Stimulated activated CD4-positive, alpha-beta T cell treated with anti-CD3 and anti-CD28 coated beads, Interleukin-15, amount 100 ng/mL, for 24 hours (primary cell): Measurements from ENCODE around the gene MLF2.
"Not testable (repeated sequence)": the region's sequence is repeated elsewhere in the genome, so short reads cannot be mapped to it uniquely, and the experiment has no call there.

Experiments used
- DNase-seq: peaks from one replicate; pipeline ENCODE4 v3.0.0-alpha.2; 2020

The MLF2 gene

DNA sequence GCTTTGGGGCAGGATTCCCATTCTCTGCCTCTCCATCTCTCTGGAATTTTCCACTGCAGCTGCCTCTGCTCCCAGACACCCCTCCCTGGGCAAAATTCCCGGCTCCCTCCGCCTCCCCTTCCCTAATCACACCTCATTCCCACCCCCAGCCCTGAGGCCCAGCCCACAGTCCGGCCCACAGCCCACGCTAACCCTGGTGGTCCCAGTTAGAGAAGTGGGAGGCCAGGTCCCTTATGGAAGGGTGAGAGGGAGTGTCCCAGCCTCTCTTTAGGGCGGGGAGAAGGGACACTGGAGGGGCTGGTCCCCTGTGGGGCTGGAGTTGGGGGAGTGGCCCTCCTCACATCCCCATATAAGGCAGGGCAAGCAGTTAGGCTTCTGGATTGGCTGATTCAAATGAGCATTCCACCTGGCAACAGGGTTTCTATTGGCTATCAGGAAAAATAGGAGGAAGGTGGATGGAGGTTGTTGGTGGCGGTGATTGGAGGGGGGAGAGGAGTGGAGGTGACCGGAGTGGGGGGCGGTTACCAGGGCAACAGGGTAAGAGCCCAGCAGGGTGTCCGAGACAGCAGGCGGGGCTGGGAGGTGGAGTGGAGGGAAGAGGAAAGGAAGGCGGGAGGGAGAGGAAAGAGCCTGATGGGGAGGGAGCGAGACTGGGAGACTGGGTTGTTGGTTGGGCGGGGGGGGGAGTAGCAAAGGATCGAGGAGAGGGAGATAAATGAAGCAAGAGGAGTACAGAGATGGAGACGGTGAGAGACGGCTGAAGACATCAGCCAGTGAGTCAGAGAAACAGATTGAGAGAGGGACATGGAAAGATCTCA lies 11.3 kb upstream of the MLF2 start:
- peak; percentile 59 for DNase-seq

DNA sequence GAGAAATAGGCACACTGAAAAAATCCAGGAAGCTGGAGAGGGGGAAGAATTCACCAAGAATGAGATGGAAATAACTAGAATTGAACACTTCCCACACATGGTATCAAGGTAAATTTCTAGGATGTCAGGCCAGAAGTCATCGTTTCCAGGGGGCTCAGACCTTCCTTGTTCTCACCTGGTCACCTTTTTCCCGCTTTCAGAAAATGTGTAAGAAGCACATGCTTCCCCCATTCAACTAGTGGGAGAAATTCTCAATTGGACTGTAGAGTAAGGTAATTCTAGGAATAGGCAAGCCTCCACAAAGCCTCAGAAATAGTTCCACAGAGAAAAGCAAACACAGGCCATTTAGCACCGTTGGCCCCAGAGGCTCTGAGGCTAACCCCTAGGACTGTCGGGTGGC lies 10.4 kb upstream of the MLF2 start:
- no peak for DNase-seq

DNA sequence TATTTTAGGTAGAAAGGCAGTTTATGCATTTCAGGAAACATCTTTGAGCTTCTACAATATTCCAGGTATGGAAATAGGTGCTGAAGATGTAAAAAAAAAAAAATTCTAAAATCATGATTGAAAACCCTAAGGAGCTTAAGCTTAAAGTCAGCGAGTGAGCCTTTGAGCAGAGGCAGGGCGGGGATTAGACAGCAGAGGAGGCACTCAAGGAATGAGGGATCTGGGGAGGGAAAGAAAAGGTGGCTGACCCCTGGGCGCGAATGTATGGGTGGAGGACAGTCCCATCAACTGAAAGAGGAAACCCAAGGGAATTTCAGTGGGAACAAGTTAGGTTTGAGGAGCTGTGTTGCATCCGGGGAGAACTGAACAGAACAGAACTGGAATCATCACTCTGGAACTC lies 6.8 kb upstream of the MLF2 start:
- DNase-seq: no peak

DNA sequence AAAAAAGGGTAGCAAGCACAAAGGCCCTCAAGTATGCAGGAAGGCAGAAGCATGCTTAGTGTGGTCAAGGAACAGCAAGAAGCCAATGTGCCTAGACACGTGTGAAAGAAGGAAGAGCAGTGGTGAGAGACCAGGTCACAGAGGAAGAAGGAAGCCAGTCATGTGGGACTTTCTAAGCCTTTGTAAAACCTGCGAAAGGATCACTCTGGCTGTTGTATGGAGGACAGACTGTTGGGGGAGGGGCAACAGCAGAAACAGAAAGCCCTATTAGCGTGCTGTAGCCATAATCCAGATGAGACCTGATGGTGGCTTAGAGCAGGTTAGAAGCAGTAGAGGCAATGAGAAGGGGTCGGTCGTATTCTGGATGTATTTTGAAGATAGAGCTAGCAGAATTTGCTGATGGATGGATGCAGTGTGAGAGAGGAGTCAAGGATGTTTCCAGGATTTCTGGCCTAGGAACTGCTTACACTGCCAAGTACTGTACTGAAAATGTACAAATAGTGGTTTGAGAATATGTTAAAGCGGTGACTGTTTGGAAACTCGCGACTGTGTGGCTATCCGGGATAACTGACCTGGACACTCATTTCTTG lies 5.7 kb upstream of the MLF2 start:
- no peak for DNase-seq

DNA sequence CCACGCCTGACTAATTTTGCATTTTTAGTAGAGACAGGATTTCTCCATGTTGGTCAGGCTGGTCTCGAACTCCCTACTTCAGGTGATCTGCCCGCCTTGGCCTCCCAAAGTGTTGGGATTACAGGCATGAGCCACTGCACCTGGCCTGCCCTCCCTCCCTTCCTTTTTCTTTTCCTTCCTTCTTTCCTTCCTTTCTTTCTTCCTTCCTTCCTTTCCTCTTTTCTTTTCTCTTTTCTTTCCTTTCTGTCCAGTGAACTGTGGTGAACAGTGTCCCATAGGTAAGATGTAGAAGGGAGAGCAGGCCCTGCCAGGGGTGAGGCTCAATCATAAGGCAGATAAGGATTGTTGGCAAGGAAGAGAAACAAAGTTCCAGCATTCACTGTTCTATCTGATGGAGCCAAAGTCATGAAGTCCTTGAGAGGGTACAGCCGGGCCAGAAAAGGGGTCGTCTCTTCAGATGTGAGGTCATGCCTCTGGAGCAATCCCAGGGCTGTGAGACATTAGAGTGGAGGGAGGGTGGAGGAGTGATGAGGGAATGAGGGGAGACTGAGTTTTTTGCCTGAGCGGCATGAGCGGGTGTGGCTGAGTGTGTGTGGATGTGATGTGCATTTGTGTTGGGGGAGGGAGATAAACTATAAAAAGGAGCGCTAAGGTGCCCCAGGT lies 4.2 kb upstream of the MLF2 start:
- DNase-seq: no peak

DNA sequence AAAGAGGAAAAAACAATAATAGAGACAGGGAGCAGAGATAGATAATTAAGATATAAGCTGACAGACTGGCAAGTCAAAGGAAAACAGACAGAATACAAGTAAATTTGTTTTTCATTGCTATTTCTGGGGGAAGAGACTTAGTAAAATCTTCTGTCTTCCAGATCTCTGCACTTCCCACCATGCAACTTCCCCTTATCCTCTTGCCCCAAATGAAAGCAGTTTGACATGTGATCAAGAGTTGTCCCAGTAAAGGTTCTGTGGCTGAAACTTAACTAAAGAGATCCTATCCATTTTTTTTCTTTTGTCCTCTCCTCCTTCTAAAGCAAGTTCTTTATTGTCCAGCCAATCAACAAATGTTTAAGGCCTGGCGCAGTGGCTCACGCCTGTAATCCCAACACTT lies 1.5 kb upstream of the MLF2 start:
- no peak for DNase-seq

DNA sequence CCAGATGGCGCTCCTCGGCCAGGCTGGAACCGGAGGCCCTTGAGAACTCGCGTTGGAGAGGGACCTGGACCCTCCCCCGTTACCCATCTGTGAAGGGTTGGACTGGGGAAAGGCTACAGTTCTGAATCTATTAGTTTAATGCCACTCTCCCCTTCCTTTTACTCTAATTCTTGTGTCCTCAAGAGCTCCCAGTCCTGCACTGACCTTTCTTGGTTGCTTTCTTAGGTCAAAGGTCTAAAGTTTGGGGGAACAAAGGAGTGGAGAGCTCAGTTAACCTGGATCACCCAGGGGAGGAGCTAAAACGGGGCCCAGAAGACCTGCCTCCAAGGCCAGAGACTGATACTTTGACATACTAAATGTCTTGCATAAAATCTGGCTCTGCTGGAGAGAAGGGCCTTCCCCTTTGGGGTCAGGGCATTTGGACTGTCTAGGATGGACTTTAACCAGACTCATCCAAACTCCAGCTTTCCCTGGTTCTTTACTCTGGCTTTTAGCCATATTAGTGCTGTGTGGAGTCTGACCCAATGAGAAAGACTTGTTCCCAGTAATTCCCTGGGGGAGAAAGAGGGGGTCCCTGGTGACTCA lies 923 bp upstream of the MLF2 start:
- DNase-seq: no peak

DNA sequence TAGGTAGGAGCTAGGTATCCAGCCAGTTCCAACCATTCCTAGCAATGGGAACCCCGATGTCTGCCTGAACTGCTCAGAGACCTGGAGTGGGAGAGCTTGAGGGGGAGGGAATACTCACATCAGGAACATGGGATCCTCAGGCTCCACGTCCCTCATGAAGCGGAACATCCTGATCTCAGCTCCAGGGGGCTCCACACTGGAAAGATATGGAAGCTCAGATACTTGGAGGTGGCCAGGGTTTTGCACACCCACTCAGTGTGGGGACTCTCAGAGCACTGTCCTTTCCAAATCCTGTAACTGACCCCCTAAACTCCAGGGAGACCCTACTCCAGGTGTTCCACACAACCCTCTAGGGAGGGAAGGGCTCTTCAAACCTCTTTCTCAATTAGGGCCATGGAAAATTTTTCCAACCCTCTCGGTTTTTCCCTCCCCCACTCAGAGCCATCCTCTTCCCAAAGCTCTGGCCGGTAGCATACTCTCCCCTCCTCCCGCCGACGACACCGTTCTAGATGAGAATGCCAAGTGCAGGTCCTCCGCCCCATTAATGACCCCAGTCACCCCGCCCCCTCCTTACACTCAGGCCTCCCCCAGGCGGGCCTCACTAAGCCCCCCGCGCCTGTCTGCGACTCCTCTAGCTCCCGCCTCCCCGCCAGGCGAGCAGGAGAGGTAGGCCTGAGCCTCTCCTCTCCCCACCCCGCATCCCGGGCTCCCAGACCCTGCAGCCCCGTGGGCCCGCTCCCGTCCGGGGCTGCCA lies 597 bp downstream of the MLF2 start:
- DNase-seq: peak; percentile 50

DNA sequence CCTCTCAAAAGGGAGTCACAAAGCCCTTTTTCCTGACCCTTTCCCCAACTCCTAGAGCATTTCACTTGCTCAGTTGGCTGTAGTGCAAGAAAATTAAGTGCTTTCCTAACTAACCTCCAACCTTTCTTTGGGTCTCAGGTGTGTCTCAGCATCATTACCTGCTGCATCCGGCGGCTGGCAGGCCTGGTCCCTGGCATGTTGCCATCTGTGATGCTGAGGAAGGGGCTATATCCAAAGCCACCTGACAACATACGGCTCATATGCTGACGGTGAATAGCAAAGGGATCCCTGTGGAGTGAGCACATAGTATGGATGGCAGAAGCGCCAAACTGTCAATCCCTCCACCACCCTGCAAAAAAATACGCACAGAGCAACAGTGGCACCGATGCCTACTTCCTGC lies 1.2 kb downstream of the MLF2 start:
- no peak for DNase-seq

DNA sequence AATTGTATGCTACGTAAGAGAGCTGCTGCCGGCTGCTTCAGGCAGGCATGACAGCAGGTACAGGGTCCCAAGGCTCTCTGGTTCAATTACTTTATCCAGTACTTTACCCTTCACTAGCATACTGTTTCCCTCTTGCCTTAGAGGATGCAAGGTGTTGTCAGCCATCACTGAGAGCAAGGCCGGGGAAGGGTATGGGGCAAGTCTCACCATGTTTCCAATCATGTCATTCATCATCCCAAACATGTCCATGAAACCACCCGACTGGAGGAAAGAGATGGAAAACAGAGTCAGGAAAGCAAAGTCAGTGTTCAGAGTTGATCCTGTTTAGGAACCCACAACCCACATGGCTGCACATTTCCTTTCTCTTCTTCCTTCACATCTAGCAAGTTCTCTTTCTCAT lies 2.4 kb downstream of the MLF2 start:
- DNase-seq: no peak

DNA sequence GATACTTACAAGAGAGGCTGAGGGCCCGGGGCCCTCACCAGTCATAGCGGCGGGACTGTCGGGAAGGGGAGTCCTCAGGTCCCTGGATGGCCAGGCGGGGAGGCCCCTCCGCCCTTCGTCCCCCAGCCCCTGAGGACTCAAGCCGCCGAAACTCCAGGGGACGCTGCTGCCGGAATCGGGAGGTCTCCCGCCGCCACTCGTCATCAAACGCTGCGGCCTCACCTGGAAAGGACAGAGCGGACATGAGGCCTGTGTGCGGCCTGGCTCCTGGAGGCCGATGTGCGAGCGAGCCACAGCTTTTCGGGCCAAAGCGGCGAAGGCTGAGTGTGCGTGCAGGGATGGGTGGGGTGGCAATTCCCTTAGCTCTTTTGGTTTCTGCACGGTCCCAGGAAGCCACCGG lies 4.2 kb downstream of the MLF2 start:
- DNase-seq: no peak

DNA sequence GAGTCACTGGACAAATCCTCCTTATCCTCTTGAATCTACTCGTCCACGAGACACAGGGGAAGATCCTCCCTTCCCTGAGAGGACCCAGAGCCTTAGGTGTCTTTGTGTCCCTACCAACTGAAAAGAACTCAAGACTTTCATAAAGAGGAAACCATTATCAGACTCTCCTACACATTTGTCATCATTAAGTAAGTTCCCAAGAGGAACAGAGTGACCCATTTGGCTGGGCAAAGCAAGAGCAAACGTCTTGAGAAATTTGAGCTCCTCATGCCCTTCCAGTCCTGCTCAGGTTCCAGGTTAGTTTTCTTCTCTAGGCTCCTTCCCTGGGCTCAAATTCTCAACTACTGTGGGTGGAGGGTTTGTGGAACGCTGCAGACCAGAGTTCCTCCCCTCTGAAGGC lies 5.7 kb downstream of the MLF2 start:
- DNase-seq: no peak

DNA sequence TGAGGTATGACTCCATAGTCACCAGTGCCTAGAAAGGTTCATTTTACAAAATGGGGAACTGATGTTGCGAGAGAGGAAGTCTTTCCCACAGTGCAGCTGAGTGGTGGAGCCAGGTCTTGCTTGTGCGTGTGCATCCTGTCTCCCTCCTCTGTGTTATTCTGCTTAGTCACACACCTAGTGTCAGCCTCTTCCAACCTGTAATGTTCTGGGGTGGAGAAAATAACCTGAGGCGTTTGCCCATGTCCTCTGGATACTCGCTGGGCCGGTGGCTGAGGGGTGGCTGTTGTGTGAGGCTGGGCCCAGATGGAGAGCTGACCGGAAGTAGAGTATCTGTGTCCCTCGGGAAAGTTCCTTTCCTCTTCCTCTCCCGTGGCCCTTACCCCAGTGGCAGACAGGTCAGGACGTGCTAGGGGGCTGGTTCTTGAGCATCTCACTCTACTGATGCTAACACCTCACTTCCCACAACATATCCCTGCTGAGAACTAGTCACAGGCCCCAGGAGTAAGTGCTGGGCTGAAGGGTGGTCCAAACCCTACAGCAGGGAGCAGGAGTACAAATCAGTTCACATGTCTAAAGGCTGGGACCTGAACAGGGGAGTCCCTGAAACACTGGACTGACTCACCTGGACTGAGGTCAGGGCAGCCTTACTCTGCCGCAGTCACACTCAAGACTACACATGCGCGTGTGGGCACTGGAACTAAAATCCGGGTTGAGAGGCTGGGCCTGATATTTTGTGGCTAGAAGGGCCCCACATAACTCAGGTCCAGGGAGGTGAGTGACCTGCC lies 7.0 kb downstream of the MLF2 start:
- DNase-seq: peak; percentile 29

DNA sequence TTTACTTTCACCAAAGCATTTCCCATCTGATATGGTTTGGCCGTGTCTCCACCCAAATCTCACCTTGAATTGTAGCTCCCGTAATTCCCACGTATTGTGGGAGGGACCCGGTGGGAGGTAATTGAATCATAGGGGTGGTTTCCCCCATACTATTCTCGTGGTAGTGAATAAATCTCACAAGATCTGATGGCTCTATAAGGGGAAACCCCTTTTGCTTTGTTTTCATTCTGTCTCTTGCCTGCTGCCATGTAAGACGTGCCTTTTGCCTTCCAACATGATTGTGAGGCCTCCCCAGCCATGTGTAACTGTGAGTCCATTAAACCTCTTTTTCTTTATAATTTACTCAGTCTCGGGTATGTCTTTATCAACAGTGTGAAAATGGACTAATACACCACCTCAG lies 9.6 kb downstream of the MLF2 start:
- peak; percentile 30 for DNase-seq

DNA sequence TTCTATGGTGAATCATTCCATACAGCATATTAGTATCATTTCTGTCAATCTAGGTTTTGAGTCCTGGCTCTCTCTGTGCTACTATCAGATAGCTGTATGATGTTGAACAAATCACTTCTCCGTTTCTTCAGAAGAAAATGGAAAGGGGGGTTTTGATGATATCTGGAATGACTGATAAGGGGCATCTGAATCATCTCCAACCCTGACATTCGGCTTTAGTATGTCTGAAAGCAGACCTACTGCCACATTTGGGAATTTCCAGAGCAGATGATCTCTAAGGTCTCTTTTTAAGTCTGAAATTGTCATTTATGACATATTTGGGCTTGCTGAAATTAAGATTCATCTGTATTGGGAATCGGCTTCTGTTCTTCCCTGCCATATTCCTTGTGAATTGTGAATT lies 10.1 kb downstream of the MLF2 start:
- no peak for DNase-seq

DNA sequence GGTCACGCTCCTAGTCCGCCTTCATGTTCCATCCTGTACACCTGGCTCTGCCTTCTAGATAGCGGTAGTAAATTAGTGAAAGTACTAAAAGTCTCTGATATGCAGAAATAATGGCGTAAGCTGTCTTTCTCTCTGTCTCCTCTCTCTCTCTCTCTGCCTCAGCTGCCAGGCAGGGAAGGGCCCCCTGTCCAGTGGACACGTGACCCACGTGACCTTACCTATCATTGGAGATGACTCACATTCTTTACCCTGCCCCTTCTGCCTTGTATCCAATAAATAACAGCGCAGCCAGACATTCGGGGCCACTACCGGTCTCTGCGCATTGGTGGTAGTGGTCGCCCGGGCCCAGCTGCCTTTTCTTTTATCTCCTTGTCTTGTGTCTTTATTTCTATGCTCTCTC lies 10.9 kb downstream of the MLF2 start:
- DNase-seq: not testable (repeated sequence)

DNA sequence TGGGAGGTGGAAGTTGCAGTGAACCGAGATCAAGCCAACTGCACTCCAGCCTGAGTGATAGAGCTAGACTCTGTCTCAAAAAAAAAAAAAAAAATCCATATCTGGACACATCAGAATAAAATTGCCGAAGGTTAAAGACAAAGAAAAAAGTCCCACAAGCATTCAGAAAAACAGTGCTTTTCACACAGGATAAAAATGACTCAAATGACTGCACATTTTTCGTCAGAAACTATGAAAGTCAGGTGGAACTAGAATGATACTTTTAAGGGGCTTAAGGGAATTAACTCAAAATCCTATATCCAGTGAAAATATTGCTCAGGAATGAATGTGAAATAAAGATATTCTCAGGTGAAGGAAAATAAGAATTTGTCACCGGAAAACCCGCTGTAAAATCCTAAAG lies 16.2 kb downstream of the MLF2 start:
- DNase-seq: no peak

DNA sequence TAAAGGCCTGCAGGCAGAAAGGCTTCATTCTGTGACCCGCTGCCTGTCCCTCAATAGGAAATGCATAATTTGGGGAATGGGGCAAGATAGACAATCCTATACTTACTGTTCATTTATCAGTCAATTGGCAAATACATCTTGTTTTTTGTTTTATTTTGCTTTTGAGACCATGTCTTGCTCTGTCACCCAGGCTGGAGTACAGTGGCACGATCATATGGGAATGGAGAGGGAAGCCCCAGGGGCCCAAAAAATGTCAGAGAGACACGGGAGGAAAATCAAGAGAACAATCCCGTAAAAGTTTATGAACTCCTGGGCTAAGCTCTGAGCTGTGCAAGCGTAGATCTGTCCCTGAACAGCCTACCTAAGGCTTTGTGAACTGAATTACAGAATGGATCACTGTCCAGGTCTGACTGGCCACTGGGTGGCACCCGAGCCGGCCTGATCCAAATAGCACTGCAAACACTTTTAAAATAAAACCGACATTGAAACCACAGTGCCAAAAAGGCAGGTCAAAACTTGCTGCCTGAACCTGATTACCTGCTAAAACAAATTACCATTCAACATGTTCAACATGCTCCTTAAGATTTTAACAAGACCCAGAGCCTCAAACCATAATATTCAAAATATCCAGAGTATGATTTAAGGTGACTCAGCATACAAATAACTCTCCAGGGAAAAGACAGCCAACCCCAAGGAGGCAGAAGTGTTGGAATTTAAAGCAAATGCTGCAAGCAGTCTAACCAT lies 17.3 kb downstream of the MLF2 start:
- DNase-seq: peak; percentile 57

DNA sequence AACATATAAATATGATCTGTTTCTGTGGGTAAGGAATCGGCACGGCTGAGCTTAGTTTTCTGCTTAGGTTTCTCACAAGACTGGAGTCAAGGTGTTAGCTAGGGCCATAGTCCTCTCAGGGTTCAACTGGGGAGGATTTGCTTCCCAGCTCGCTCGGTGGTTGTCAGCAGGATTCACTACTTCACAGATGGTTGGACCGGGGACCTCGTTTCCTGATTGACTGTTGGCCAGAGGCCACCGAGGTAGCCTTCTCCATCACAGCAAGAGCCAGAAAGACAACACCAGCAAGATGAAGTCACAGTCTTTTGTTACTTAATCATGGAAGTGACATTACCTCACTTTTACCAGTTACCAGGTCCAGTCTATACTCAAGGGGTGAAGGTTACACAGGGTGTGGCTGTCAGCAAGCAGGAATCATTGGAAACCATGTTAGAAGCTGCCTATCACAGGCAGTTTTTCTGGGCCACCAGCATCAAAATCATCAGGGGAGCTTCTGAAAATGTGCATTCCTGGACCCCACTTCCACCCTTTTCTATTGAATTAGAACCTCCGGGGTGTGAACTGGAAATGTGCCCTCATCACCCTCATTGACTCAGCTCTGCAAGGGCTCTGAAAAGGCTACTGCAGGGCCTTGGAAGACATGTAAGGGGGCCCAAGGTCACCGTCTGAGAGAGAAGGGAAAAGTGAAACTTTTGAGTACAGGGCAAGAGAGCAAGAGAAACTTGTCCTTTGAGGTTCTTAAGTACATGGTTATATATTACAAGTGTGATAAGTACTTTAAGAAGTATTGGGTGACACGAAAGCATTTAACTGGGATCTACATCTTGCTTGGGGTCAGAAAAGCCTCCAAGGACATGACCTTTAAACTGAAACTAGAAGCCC lies 18.2 kb downstream of the MLF2 start:
- no peak for DNase-seq

DNA sequence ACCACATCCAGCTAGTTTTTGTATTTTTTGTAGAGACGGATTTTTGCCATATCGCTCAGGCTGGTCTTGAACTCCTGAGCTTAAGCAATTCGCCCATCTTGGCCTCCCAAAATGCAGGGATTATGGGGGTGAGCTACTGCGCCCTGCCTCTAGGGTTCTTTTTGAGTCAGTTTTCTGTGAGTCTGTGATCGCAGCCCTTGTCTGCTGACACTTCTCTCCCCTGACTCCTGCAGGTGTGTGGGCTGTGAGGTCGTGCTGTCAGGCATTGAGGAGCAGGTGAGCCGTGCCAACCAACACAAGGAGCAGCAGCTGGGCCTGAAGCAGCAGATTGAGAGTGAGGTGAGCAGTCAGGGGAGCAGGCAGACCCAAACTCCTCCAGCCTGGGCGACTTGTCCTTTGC lies 22.8 kb downstream of the MLF2 start:
- no peak for DNase-seq

DNA sequence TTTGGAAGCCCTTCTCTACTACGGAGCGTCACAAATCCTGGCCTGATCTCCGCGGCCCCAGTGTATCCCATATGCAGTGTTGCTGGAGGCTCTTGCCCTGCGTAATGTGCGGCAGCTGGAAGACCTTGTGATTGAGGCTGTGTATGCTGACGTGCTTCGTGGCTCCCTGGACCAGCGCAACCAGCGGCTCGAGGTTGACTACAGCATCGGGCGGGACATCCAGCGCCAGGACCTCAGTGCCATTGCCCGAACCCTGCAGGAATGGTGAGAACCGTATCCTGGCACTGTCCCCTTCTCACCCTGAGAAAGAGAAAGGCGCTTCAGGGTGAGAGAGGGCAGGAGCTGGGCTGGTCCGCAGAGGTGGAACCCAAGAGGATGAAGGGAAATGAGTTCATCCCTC lies 23.8 kb downstream of the MLF2 start:
- no peak for DNase-seq
